Sigmoid colon (tissue), 7 donors: Measurements from ENCODE around the gene CD300LG. TPM values are rescaled to one million over a fixed set of nuclear protein-coding genes. Genes with fewer than 3 reads are reported as not detected.
"Not testable (repeated sequence)": the region's sequence is repeated elsewhere in the genome, so short reads cannot be mapped to it uniquely, and the experiment has no call there.

Source experiments
- DNase-seq: peaks from one replicate; pipeline ENCODE4 v3.0.0-alpha.2; 2019
- H3K27ac ChIP-seq, 4 donors: fragments of 200-600 bp; sonication (generic); one replicate each; pipeline ENCODE4 v1.5.1; 2016 to 2019; ENCODE audit warnings: mild to moderate bottlenecking in 1 of 4
- H3K27me3 ChIP-seq, 3 donors: fragments of 200-600 bp; sonication (generic); one replicate each; pipeline ENCODE4 v1.5.1; 2019; ENCODE audit warnings: mild to moderate bottlenecking in 1 of 3
- H3K36me3 ChIP-seq, 4 donors: fragments of 200-600 bp; sonication (generic); one replicate each; pipeline ENCODE4 v1.5.1; 2016 to 2019
- H3K4me1 ChIP-seq, 4 donors: fragments of 200-600 bp; sonication (generic); one replicate each; pipeline ENCODE4 v1.5.1; 2017 to 2019
- H3K4me3 ChIP-seq, 4 donors: fragments of 200-600 bp; sonication (generic); one replicate each; pipeline ENCODE4 v1.5.1; 2017 to 2019; ENCODE audit warnings: mild to moderate bottlenecking in 2 of 4, moderate library complexity in 1 of 4
- H3K9me3 ChIP-seq, 4 donors: fragments of 200-600 bp in 3 of 4; sonication (generic) in 3 of 4; one replicate each; pipeline versions ENCODE4 v1.5.1 to v1.6.1; 2013 to 2019
- CTCF ChIP-seq, 4 experiments: fragments of 450-650 bp in 3 of 4; fragments of 200-600 bp in 1 of 4; IDR thresholded peaks; one replicate each; pipeline ENCODE4 v1.5.1; 2016 to 2019; ENCODE audit warnings: antibody characterized with exemption in 4 of 4, mild to moderate bottlenecking in 3 of 4, moderate library complexity in 2 of 4
- EP300 ChIP-seq, 4 donors: sonication (generic); formaldehyde crosslinking; IDR thresholded peaks; one replicate each; pipeline ENCODE4 v1.6.1; 2017; ENCODE audit warnings: antibody characterized with exemption in 4 of 4
- POLR2A ChIP-seq, 2 donors: fragments of 450-650 bp; IDR thresholded peaks; one replicate each; pipeline ENCODE4 v1.6.1; 2016; ENCODE audit warnings: antibody characterized with exemption in 2 of 2, mild to moderate bottlenecking in 2 of 2, moderate library complexity in 2 of 2
- POLR2AphosphoS5 ChIP-seq, 4 donors: sonication (generic); formaldehyde crosslinking; IDR thresholded peaks; one replicate each; pipeline ENCODE4 v1.6.1; 2017; ENCODE audit warnings: antibody characterized with exemption in 4 of 4
- WGBS, 2 donors: extraction: QIAGEN DNeasy Blood & Tissue Kit; methylation state at CpG; one replicate each; pipeline ENCODE4 v1.1.7; 2013; 5-methylcytosine and 5-hydroxymethylcytosine counted together
- intact Hi-C: fragments of 100-400 bp; cut with DNase I; formaldehyde crosslinking; loops from one replicate; pipeline ENCODE4 v1.15.1; 2023
- polyA plus RNA-seq, 3 donors: library from polyadenylated mRNA; stranded (reverse); fragments of 200-250 nt; gene quantifications; one replicate each; pipeline ENCODE4 v1.2.3, GENCODE V29; 2013
- total RNA-seq, 4 donors: library from RNA; depleted of rRNA; stranded (reverse); fragments of >200 nt; gene quantifications; one replicate each; pipeline ENCODE4 v1.1.0, GENCODE V29; 2016
- donor health status: healthy with polysubstance abuse.
- donor health status: Bipolar disorder and iron deficiency.
- donor health status: healthy.

The CD300LG gene
- total and polyA plus RNA-seq, 7 donors: 0.60 to 5.3 (median 1.7) TPM; not detected in 1

DNA sequence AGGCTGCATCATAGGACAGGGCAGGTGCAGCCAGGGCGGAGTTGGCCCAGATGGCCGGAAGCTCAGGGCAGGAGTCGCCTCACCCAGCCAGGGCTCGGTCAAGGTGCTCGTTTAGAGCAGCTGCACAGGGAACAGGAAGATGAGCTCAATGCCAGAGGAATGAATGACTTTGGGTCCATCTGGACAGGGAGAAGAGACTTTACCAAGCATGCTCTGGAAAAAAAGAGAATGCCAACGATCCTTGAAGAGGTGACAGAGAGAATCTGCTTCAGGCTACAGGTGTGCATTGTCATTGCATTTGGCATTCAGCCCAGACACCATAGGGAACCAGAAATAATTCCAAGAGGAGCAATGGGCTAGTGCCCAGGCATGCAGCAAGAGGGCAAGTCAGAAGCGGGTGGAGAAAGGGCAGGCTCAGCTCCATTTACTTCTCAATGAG is 7.3 kb upstream of the CD300LG start:
- TF ChIP-seq CTCF (IDR thresholded peaks at IDR 0.05): no peak
- no peak for TF ChIP-seq POLR2AphosphoS5 (IDR thresholded peaks at IDR 0.05)
- no peak for TF ChIP-seq POLR2A (IDR thresholded peaks at IDR 0.05)
- TF ChIP-seq EP300 (IDR thresholded peaks at IDR 0.05): no peak
- Histone ChIP-seq H3K4me1 (no peaks in the 10 kb centered on the region), H3K27me3 (no peaks in the 10 kb centered on the region), H3K27ac (no peak overlapping the region), H3K4me3 (no peak overlapping the region), H3K36me3 (no peaks in the 10 kb centered on the region), H3K9me3 (no peaks in the 10 kb centered on the region)
- 14 to 48% methylated on average over 7 of the region's 7 CpGs for WGBS, 2 donors
- intact Hi-C loops: no loop called here
- no peak for DNase-seq

DNA sequence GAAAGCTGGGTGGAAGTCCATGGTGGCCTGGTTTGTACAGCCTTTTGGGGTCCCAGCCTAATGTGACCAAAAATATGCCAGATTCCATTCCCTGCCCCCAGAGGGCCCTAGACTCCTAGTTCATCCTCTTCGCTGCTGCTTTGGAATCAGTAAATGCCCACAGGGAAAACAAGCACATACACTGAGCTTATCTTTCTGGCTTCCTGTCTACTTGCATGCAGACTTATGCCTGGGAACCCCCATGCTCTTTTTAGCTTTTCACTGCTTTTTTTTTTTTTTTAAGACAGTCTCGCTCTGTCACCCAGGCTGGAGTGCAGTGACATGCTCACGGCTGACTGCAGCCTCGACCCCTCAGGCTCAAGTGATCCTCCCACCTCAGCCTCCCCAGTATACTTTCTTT is 6.2 kb upstream of the CD300LG start:
- no peak for TF ChIP-seq EP300 (IDR thresholded peaks at IDR 0.05)
- TF ChIP-seq CTCF (IDR thresholded peaks at IDR 0.05): no peak
- TF ChIP-seq POLR2AphosphoS5 (IDR thresholded peaks at IDR 0.05): no peak
- TF ChIP-seq POLR2A (IDR thresholded peaks at IDR 0.05): no peak
- peak overlapping the region in 2 of 4 donors; percentile 8 to 19 for H3K27ac ChIP-seq
- H3K4me3 ChIP-seq: no peak overlapping the region
- intact Hi-C loops: no loop called here
- no peaks in the 10 kb centered on the region for H3K9me3 ChIP-seq
- H3K27me3 ChIP-seq: no peaks in the 10 kb centered on the region
- 76 to 89% methylated on average over 4 of the region's 4 CpGs for WGBS, 2 donors
- peaks cover 0 to 2% (median under 1%) of the 10 kb centered on the region in 4 donors for H3K4me1 ChIP-seq
- DNase-seq: no peak
- H3K36me3 ChIP-seq: no peaks in the 10 kb centered on the region

DNA sequence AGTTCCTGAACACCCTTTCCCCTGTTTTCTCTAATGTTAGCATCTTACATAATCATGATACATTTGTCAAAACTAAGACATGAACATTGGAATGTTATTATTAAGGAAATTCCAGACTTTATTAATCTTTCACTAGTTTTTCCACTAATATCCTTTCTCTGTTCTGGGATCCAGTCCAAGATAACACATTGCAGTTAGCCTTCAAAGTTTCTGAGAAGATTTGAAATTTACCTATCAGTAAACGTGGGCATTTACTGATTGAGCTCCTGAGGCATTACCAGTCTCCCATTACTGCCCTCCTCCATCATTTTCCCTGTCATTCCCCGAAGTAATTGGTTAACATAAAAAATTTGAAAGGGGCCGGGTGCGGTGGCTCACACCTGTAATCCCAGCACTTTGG is 5.7 kb upstream of the CD300LG start:
- no peaks in the 10 kb centered on the region for H3K27me3 ChIP-seq
- TF ChIP-seq POLR2A (IDR thresholded peaks at IDR 0.05): no peak
- TF ChIP-seq POLR2AphosphoS5 (IDR thresholded peaks at IDR 0.05): peak in 1 of 4 donors; percentile 31
- no peak for TF ChIP-seq EP300 (IDR thresholded peaks at IDR 0.05)
- intact Hi-C loops: no loop called here
- no peaks in the 10 kb centered on the region for H3K36me3 ChIP-seq
- H3K9me3 ChIP-seq: no peaks in the 10 kb centered on the region
- peaks cover 0 to 6% (median 4%) of the 10 kb centered on the region in 4 donors for H3K4me1 ChIP-seq
- no peak overlapping the region for H3K27ac ChIP-seq
- H3K4me3 ChIP-seq: no peak overlapping the region
- 74 to 85% methylated on average over 4 of the region's 4 CpGs for WGBS, 2 donors
- no peak for DNase-seq

DNA sequence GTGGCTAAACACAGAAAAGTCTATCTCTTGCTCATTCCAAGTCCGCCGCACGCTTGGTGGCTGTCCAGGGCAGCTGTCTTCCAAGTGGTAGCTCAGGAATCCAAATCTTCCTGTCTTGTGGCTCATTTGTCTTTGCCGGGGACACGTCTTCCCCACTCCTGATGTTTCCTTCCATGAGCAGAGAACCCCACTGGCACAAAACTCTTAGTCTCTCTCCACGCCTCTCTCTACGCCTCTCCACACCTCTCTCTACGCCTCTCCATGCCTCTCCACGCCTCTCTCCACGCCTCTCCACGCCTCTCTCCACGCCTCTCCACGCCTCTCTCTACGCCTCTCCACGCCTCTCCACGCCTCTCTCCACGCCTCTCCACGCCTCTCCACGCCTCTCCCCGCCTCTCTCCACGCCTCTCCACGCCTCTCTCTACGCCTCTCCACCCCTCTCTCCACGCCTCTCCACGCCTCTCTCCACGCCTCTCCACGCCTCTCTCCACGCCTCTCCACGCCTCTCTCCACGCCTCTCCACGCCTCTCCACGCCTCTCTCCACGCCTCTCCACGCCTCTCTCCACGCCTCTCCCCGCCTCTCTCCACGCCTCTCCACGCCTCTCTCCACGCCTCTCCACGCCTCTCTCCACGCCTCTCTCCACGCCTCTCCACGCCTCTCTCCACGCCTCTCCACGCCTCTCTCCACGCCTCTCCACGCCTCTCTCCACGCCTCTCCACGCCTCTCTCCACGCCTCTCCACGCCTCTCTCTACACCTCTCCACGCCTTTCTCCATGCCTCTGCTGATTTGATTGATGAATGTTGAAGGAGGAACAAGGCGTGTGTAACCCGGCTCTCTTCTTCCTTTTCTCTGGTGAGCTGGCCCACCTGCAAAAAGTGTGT is 4.6 kb upstream of the CD300LG start:
- H3K4me3 ChIP-seq, H3K9me3 ChIP-seq, H3K27ac ChIP-seq, H3K36me3 ChIP-seq, intact Hi-C loops, H3K27me3 ChIP-seq: not testable (repeated sequence)
- H3K4me1 ChIP-seq: peaks cover 0 to 16% (median 9%) of the 10 kb centered on the region in 4 donors
- WGBS, 2 donors: 78 to 85% methylated on average over 53 to 54 of the region's 54 CpGs
- DNase-seq: peak; percentile 80

GRCh38 chr17:43842975-43843325 is 4.0 kb upstream of the CD300LG start:
- DNase-seq: no peak
- intact Hi-C loops: no loop called here
- WGBS, 2 donors: 71 to 84% methylated on average over 7 of the region's 7 CpGs
- no peaks in the 10 kb centered on the region for H3K9me3 ChIP-seq
- no peaks in the 10 kb centered on the region for H3K36me3 ChIP-seq
- TF ChIP-seq CTCF (IDR thresholded peaks at IDR 0.05) (no peak), POLR2A (IDR thresholded peaks at IDR 0.05) (no peak), EP300 (IDR thresholded peaks at IDR 0.05) (no peak), POLR2AphosphoS5 (IDR thresholded peaks at IDR 0.05) (no peak)
- no peaks in the 10 kb centered on the region for H3K27me3 ChIP-seq
- no peak overlapping the region for H3K27ac ChIP-seq
- no peak overlapping the region for H3K4me3 ChIP-seq
- peaks cover 0 to 16% (median 9%) of the 10 kb centered on the region in 4 donors for H3K4me1 ChIP-seq
